Activated CD8-positive, alpha-beta memory T cell treated with anti-CD3 and anti-CD28 coated beads, Interleukin-2, amount 10 ng/mL, durations not matched to agents 7 days and 5 days (primary cell): ENCODE results near the gene TMTC2. TPM values are rescaled to one million over a fixed set of nuclear protein-coding genes. Genes with fewer than 3 reads are reported as not detected.

Experiments used
- ATAC-seq: fragments of 150-1000 bp; cut with Tn5 transposase; one replicate; pipeline ENCODE4 v1.10.0; 2021; ENCODE audit warnings: moderate library complexity
- CTCF ChIA-PET: fragments of 350-600 bp; sonication (Branson Sonifier 250); formaldehyde crosslinking; loops from one replicate; lab custom pipeline; 2021; ENCODE audit warnings: antibody characterized with exemption; lab: Charles Lee
- DNase-seq: peaks from one replicate; pipeline ENCODE4 v3.0.0-alpha.2; 2020
- H3K27ac Mint-ChIP-seq: one replicate; pipeline ENCODE4 v1.8.0; 2021; ENCODE audit warnings: mild to moderate bottlenecking, mixed read lengths
- H3K27me3 Mint-ChIP-seq: one replicate; pipeline ENCODE4 v1.8.0; 2021; ENCODE audit warnings: mixed read lengths
- H3K36me3 Mint-ChIP-seq: one replicate; pipeline ENCODE4 v1.8.0; 2021; ENCODE audit warnings: mild to moderate bottlenecking, mixed read lengths
- H3K4me1 Mint-ChIP-seq: one replicate; pipeline ENCODE4 v1.8.0; 2021; ENCODE audit warnings: mixed read lengths
- H3K4me3 Mint-ChIP-seq: one replicate; pipeline ENCODE4 v1.8.0; 2021; ENCODE audit warnings: mild to moderate bottlenecking, moderate library complexity, mixed read lengths
- H3K9me3 Mint-ChIP-seq: one replicate; pipeline ENCODE4 v1.8.0; 2022; ENCODE audit warnings: low read depth, mixed read lengths
- total RNA-seq, 2 experiments: library from RNA; stranded (reverse); gene quantifications; one replicate each; pipeline ENCODE4 v1.2.3, GENCODE V29; 2021

TMTC2 gene
- total RNA-seq, 2 experiments from 2014 or later = 3.3 to 4.5 TPM

- H3K4me1 Mint-ChIP-seq = no peaks in the 10 kb centered on the region
- H3K27me3 Mint-ChIP-seq = no peaks in the 10 kb centered on the region
- no peaks in the 10 kb centered on the region for H3K36me3 Mint-ChIP-seq
- no peak for DNase-seq
- no peak for ATAC-seq
- no peak overlapping the region for H3K4me3 Mint-ChIP-seq
- H3K9me3 Mint-ChIP-seq = no peaks in the 10 kb centered on the region
- CTCF ChIA-PET = interaction anchor here (1.3 kb wide), 1 partner anchor 10 kb away, joined by 3 read pairs; no protein-coding TSS in a partner anchor
- no peak overlapping the region for H3K27ac Mint-ChIP-seq
Measured at GRCh38 chr12:83044736-83045135, 358.0 kb downstream of the TMTC2 start.

GRCh38 chr12:83046019-83046418 is 359.3 kb downstream of the TMTC2 start:
- DNase-seq (no peak), ATAC-seq (no peak)
- no peaks in the 10 kb centered on the region for H3K9me3 Mint-ChIP-seq
- no peak overlapping the region for H3K4me3 Mint-ChIP-seq
- H3K4me1 Mint-ChIP-seq = no peaks in the 10 kb centered on the region
- H3K27ac Mint-ChIP-seq = no peak overlapping the region
- CTCF ChIA-PET = interaction anchor here (1.3 kb wide), 1 partner anchor 9 kb away, joined by 3 read pairs; no protein-coding TSS in a partner anchor
- no peaks in the 10 kb centered on the region for H3K27me3 Mint-ChIP-seq
- no peaks in the 10 kb centered on the region for H3K36me3 Mint-ChIP-seq

- ATAC-seq = no peak
- no peak for DNase-seq
Measured at GRCh38 chr12:83049306-83049705, 362.6 kb downstream of the TMTC2 start.

GRCh38 chr12:83052890-83053541 is 366.3 kb downstream of the TMTC2 start:
- Mint-ChIP-seq H3K27ac (no peak overlapping the region), H3K4me3 (no peak overlapping the region), H3K4me1 (no peaks in the 10 kb centered on the region), H3K27me3 (no peaks in the 10 kb centered on the region), H3K36me3 (peaks cover 1% of the 10 kb centered on the region), H3K9me3 (no peaks in the 10 kb centered on the region)
- CTCF ChIA-PET = no interaction called here
- DNase-seq = no peak
- ATAC-seq = no peak

More at GRCh38 chr12:83049306-83049705, 362.6 kb downstream of the TMTC2 start:
- H3K4me1 Mint-ChIP-seq = no peaks in the 10 kb centered on the region
- no peak overlapping the region for H3K4me3 Mint-ChIP-seq
- peaks cover 1% of the 10 kb centered on the region for H3K36me3 Mint-ChIP-seq
- H3K27me3 Mint-ChIP-seq = no peaks in the 10 kb centered on the region
- H3K9me3 Mint-ChIP-seq = no peaks in the 10 kb centered on the region
- CTCF ChIA-PET = no interaction called here
- no peak overlapping the region for H3K27ac Mint-ChIP-seq

GRCh38 chr12:83057436-83057835 is 370.7 kb downstream of the TMTC2 start:
- DNase-seq (no peak), ATAC-seq (no peak)
- no peaks in the 10 kb centered on the region for H3K9me3 Mint-ChIP-seq
- H3K4me3 Mint-ChIP-seq = no peak overlapping the region
- no peak overlapping the region for H3K27ac Mint-ChIP-seq
- no peaks in the 10 kb centered on the region for H3K36me3 Mint-ChIP-seq
- CTCF ChIA-PET = no interaction called here
- no peaks in the 10 kb centered on the region for H3K4me1 Mint-ChIP-seq
- no peaks in the 10 kb centered on the region for H3K27me3 Mint-ChIP-seq

GRCh38 chr12:83059107-83059506 is 372.4 kb downstream of the TMTC2 start:
- H3K27me3 Mint-ChIP-seq = no peaks in the 10 kb centered on the region
- H3K27ac Mint-ChIP-seq = no peak overlapping the region
- CTCF ChIA-PET = interaction anchor here (1.1 kb wide), 1 partner anchor 373 kb away, joined by 3 read pairs; no protein-coding TSS in a partner anchor
- no peaks in the 10 kb centered on the region for H3K4me1 Mint-ChIP-seq
- H3K9me3 Mint-ChIP-seq = no peaks in the 10 kb centered on the region
- no peak overlapping the region for H3K4me3 Mint-ChIP-seq
- ATAC-seq (no peak), DNase-seq (no peak)
- H3K36me3 Mint-ChIP-seq = no peaks in the 10 kb centered on the region

GRCh38 chr12:83065562-83065961 is 378.9 kb downstream of the TMTC2 start:
- no peak overlapping the region for H3K27ac Mint-ChIP-seq
- no peaks in the 10 kb centered on the region for H3K4me1 Mint-ChIP-seq
- H3K4me3 Mint-ChIP-seq = no peak overlapping the region
- no peaks in the 10 kb centered on the region for H3K9me3 Mint-ChIP-seq
- no peak for ATAC-seq
- DNase-seq = no peak
- H3K36me3 Mint-ChIP-seq = no peaks in the 10 kb centered on the region
- H3K27me3 Mint-ChIP-seq = no peaks in the 10 kb centered on the region
- CTCF ChIA-PET = no interaction called here

- Mint-ChIP-seq H3K27ac (no peak overlapping the region), H3K36me3 (no peaks in the 10 kb centered on the region), H3K27me3 (no peaks in the 10 kb centered on the region), H3K4me1 (no peaks in the 10 kb centered on the region), H3K9me3 (peaks cover 4% of the 10 kb centered on the region), H3K4me3 (no peak overlapping the region)
- no peak for DNase-seq
- ATAC-seq = no peak
- CTCF ChIA-PET = no interaction called here
Measured at GRCh38 chr12:83067981-83068380, 381.3 kb downstream of the TMTC2 start.

- Mint-ChIP-seq H3K27ac (no peak overlapping the region), H3K27me3 (no peaks in the 10 kb centered on the region), H3K9me3 (peaks cover 4% of the 10 kb centered on the region), H3K4me1 (no peaks in the 10 kb centered on the region), H3K4me3 (no peak overlapping the region), H3K36me3 (no peaks in the 10 kb centered on the region)
- no peak for DNase-seq
- CTCF ChIA-PET = no interaction called here
- no peak for ATAC-seq
Measured at GRCh38 chr12:83074358-83074894, 387.7 kb downstream of the TMTC2 start.

- no peaks in the 10 kb centered on the region for H3K36me3 Mint-ChIP-seq
Measured at GRCh38 chr12:83075471-83075870, 388.8 kb downstream of the TMTC2 start.

GRCh38 chr12:83077041-83077440 is 390.3 kb downstream of the TMTC2 start:
- no peaks in the 10 kb centered on the region for H3K4me1 Mint-ChIP-seq
- CTCF ChIA-PET = no interaction called here
- DNase-seq (no peak), ATAC-seq (no peak)
- no peak overlapping the region for H3K27ac Mint-ChIP-seq
- no peak overlapping the region for H3K4me3 Mint-ChIP-seq
- no peaks in the 10 kb centered on the region for H3K36me3 Mint-ChIP-seq
- no peaks in the 10 kb centered on the region for H3K9me3 Mint-ChIP-seq
- H3K27me3 Mint-ChIP-seq = no peaks in the 10 kb centered on the region

More at GRCh38 chr12:83075471-83075870, 388.8 kb downstream of the TMTC2 start:
- Mint-ChIP-seq H3K4me3 (no peak overlapping the region), H3K4me1 (no peaks in the 10 kb centered on the region), H3K27me3 (no peaks in the 10 kb centered on the region), H3K9me3 (peaks cover 4% of the 10 kb centered on the region), H3K27ac (no peak overlapping the region)
- no peak for ATAC-seq
- no peak for DNase-seq
- CTCF ChIA-PET = no interaction called here

- Mint-ChIP-seq H3K4me3 (no peak overlapping the region), H3K27me3 (no peaks in the 10 kb centered on the region), H3K4me1 (no peaks in the 10 kb centered on the region), H3K9me3 (no peaks in the 10 kb centered on the region), H3K36me3 (no peaks in the 10 kb centered on the region), H3K27ac (no peak overlapping the region)
- no peak for DNase-seq
- no peak for ATAC-seq
- CTCF ChIA-PET = no interaction called here
Measured at GRCh38 chr12:83082690-83083276, 396.1 kb downstream of the TMTC2 start.

- Mint-ChIP-seq H3K4me3 (no peak overlapping the region), H3K27ac (no peak overlapping the region), H3K4me1 (no peaks in the 10 kb centered on the region), H3K9me3 (no peaks in the 10 kb centered on the region), H3K27me3 (no peaks in the 10 kb centered on the region), H3K36me3 (no peaks in the 10 kb centered on the region)
- ATAC-seq (no peak), DNase-seq (no peak)
- CTCF ChIA-PET = no interaction called here
Measured at GRCh38 chr12:83083616-83084015, 396.9 kb downstream of the TMTC2 start.
